HepG2 (cell line): ENCODE results near the gene DDIAS. TPM values are rescaled to one million over a fixed set of nuclear protein-coding genes. Genes with fewer than 3 reads are reported as not detected.
A peak's percentile ranks its signal among the peaks of the same experiment; 100 is the strongest.

Source experiments
- ATAD3A ChIP-seq: sonication (generic); formaldehyde crosslinking; IDR thresholded peaks from 2 replicates; pipeline ENCODE4 v1.4.0; 2020; ENCODE audit warnings: missing genetic modification reagents
- EP300 ChIP-seq, 3 experiments: sonication (generic) in 1 of 3; formaldehyde crosslinking in 1 of 3; IDR thresholded peaks; 2 replicates each; pipeline versions ENCODE4 v1.5.1 to v1.6.1; 2011 to 2020; ENCODE audit warnings: low read depth in 2 of 3, low read length in 2 of 3, borderline replicate concordance in 1 of 3, improper control_type of control experiment in 1 of 3, mild to moderate bottlenecking in 1 of 3, missing genetic modification reagents in 1 of 3, moderate library complexity in 1 of 3
- HIVEP1 ChIP-seq: sonication (generic); formaldehyde crosslinking; IDR thresholded peaks from 2 replicates; pipeline ENCODE4 v1.4.0; 2020; ENCODE audit warnings: mild to moderate bottlenecking, missing genetic modification reagents
- HMG20A ChIP-seq: IDR thresholded peaks from 2 replicates; pipeline ENCODE4 v1.6.1; 2016; ENCODE audit warnings: borderline replicate concordance
- KDM1A ChIP-seq: IDR thresholded peaks from 2 replicates; pipeline ENCODE4 v1.6.1; 2016; ENCODE audit warnings: missing compliant biosample characterization
- PHF21A ChIP-seq: sonication (generic); formaldehyde crosslinking; IDR thresholded peaks from 2 replicates; pipeline ENCODE4 v1.5.0; 2020; ENCODE audit warnings: mild to moderate bottlenecking, missing genetic modification reagents
- SOX6 ChIP-seq, 2 experiments: fragments of 450-650 bp in 1 of 2; sonication (generic) in 1 of 2; formaldehyde crosslinking in 1 of 2; IDR thresholded peaks; 2 replicates each; pipeline versions ENCODE4 v1.4.0 to v1.6.1; 2017 to 2020; ENCODE audit warnings: antibody characterized with exemption in 1 of 2, mild to moderate bottlenecking in 1 of 2, missing genetic modification reagents in 1 of 2
- TCF12 ChIP-seq, 2 experiments: fragments of 450-650 bp in 1 of 2; sonication (generic) in 1 of 2; formaldehyde crosslinking in 1 of 2; IDR thresholded peaks; 2 replicates each; pipeline versions ENCODE4 v1.6.1 to v1.8.0; 2017 to 2022; ENCODE audit warnings: antibody characterized with exemption in 1 of 2, mild to moderate bottlenecking in 1 of 2, missing genetic modification reagents in 1 of 2, moderate library complexity in 1 of 2
- YEATS4 ChIP-seq: sonication (generic); formaldehyde crosslinking; IDR thresholded peaks from 2 replicates; pipeline ENCODE4 v1.4.0; 2020; ENCODE audit warnings: missing genetic modification reagents, borderline replicate concordance
- ZNF101 ChIP-seq: sonication (generic); formaldehyde crosslinking; IDR thresholded peaks from 2 replicates; pipeline ENCODE4 v1.4.0; 2020; ENCODE audit warnings: mild to moderate bottlenecking, low read depth, missing genetic modification reagents, borderline replicate concordance
- polyA plus RNA-seq, 8 experiments: library from polyadenylated mRNA; depleted of rRNA in 3 of 8; stranded (reverse) in 7 of 8; unstranded in 1 of 8; fragments of >200 nt; fragmentation: Illumina TruSeq in 4 of 8; extraction: Trizol in 4 of 8; gene quantifications; 2 replicates each; pipeline versions ENCODE4 v1.2.1 to v1.2.3, GENCODE V29; 2011 to 2016; ENCODE audit warnings: low read depth in 4 of 8, missing spikeins in 1 of 8, mixed read lengths in 1 of 8; ENCODE audit not compliant: insufficient read depth in 1 of 8
- total RNA-seq, 5 experiments: library from RNA; depleted of rRNA; stranded (reverse); fragments of >200 nt; fragmentation: Illumina TruSeq; extraction: Trizol; gene quantifications; 2 replicates each; pipeline ENCODE4 v1.2.3, GENCODE V29; 2016; ENCODE audit warnings: low read depth in 1 of 5
- TF ChIP-seq, protein P1 (sequence below): sonication (generic); formaldehyde crosslinking; IDR thresholded peaks from 2 replicates; pipeline ENCODE4 v1.4.0; 2020; ENCODE audit warnings: low read depth, missing genetic modification reagents
- TF ChIP-seq, protein P2 (sequence below): sonication (generic); formaldehyde crosslinking; IDR thresholded peaks from 2 replicates; pipeline ENCODE4 v1.4.0; 2020; ENCODE audit warnings: missing genetic modification reagents
- TF ChIP-seq, protein P3 (sequence below): sonication (generic); formaldehyde crosslinking; IDR thresholded peaks from 2 replicates; pipeline ENCODE4 v1.5.0; 2020; ENCODE audit warnings: missing genetic modification reagents
- TF ChIP-seq, protein P4 (sequence below): sonication (generic); formaldehyde crosslinking; IDR thresholded peaks from 2 replicates; pipeline ENCODE4 v1.4.0; 2020; ENCODE audit warnings: missing genetic modification reagents, borderline replicate concordance
- TF ChIP-seq, protein P5 (sequence below): sonication (generic); formaldehyde crosslinking; IDR thresholded peaks from 2 replicates; pipeline ENCODE4 v1.5.0; 2020; ENCODE audit warnings: mild to moderate bottlenecking, missing genetic modification reagents

The DDIAS gene
- total and polyA plus RNA-seq, 2 of the 13 experiments (the other 11 are each of a cell fraction or from before 2014, with no cell fraction given): 3.5 to 13.0 TPM

DNA sequence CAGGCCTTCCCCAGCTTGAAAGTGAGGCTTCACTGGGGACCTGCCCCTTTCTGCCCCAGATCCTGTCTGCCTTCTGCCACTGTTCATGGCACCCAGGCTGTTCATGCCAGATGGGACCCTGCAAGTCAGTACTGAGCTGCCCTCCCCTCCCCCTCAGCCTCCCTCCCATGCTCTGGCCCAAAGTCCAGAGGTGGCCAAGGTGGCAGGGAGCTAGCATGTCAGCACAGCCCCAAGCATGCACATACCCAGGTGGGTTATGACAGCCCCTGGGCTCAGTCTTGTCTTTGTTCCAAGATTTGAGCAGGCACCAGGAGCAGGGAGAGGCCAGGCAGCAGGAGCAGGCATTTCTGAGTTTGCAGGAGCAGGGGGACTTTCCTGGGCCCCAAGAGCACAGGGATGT is 44.1 kb downstream of the DDIAS start (continued):
- TF ChIP-seq, protein P1, sequence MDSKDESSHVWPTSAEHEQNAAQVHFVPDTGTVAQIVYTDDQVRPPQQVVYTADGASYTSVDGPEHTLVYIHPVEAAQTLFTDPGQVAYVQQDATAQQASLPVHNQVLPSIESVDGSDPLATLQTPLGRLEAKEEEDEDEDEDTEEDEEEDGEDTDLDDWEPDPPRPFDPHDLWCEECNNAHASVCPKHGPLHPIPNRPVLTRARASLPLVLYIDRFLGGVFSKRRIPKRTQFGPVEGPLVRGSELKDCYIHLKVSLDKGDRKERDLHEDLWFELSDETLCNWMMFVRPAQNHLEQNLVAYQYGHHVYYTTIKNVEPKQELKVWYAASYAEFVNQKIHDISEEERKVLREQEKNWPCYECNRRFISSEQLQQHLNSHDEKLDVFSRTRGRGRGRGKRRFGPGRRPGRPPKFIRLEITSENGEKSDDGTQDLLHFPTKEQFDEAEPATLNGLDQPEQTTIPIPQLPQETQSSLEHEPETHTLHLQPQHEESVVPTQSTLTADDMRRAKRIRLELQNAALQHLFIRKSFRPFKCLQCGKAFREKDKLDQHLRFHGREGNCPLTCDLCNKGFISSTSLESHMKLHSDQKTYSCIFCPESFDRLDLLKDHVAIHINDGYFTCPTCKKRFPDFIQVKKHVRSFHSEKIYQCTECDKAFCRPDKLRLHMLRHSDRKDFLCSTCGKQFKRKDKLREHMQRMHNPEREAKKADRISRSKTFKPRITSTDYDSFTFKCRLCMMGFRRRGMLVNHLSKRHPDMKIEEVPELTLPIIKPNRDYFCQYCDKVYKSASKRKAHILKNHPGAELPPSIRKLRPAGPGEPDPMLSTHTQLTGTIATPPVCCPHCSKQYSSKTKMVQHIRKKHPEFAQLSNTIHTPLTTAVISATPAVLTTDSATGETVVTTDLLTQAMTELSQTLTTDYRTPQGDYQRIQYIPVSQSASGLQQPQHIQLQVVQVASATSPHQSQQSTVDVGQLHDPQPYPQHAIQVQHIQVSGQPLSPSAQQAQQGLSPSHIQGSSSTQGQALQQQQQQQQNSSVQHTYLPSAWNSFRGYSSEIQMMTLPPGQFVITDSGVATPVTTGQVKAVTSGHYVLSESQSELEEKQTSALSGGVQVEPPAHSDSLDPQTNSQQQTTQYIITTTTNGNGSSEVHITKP (CRISPR knock-in tag): no peak
- TF ChIP-seq TCF12 (IDR thresholded peaks at IDR 0.05) (no peak), TCF12 (CRISPR knock-in tag; IDR thresholded peaks at IDR 0.05) (no peak), YEATS4 (CRISPR knock-in tag) (peak; percentile 16; the same call in 1 of the 2 replicates), EP300 (IDR thresholded peaks at IDR 0.05; ENCODE audit: low read depth in 2 of 2, low read length in 2 of 2) (peak in 1 of 2 experiments; percentile 10; a peak in 1 of 4 replicates), EP300 (CRISPR knock-in tag; IDR thresholded peaks at IDR 0.05; ENCODE audit: borderline replicate concordance) (no peak), PHF21A (CRISPR knock-in tag) (no peak), HIVEP1 (CRISPR knock-in tag) (no peak), SOX6 (IDR thresholded peaks at IDR 0.05) (no peak), SOX6 (CRISPR knock-in tag; IDR thresholded peaks at IDR 0.05) (peak; percentile 25; the same call in 1 of the 2 replicates), HMG20A (no peak), KDM1A (CRISPR knock-in tag) (no peak), ATAD3A (CRISPR knock-in tag) (no peak), ZNF101 (CRISPR knock-in tag) (no peak)
- TF ChIP-seq, protein P2, sequence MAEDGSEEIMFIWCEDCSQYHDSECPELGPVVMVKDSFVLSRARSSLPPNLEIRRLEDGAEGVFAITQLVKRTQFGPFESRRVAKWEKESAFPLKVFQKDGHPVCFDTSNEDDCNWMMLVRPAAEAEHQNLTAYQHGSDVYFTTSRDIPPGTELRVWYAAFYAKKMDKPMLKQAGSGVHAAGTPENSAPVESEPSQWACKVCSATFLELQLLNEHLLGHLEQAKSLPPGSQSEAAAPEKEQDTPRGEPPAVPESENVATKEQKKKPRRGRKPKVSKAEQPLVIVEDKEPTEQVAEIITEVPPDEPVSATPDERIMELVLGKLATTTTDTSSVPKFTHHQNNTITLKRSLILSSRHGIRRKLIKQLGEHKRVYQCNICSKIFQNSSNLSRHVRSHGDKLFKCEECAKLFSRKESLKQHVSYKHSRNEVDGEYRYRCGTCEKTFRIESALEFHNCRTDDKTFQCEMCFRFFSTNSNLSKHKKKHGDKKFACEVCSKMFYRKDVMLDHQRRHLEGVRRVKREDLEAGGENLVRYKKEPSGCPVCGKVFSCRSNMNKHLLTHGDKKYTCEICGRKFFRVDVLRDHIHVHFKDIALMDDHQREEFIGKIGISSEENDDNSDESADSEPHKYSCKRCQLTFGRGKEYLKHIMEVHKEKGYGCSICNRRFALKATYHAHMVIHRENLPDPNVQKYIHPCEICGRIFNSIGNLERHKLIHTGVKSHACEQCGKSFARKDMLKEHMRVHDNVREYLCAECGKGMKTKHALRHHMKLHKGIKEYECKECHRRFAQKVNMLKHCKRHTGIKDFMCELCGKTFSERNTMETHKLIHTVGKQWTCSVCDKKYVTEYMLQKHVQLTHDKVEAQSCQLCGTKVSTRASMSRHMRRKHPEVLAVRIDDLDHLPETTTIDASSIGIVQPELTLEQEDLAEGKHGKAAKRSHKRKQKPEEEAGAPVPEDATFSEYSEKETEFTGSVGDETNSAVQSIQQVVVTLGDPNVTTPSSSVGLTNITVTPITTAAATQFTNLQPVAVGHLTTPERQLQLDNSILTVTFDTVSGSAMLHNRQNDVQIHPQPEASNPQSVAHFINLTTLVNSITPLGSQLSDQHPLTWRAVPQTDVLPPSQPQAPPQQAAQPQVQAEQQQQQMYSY (CRISPR knock-in tag): no peak
- TF ChIP-seq, protein P3, sequence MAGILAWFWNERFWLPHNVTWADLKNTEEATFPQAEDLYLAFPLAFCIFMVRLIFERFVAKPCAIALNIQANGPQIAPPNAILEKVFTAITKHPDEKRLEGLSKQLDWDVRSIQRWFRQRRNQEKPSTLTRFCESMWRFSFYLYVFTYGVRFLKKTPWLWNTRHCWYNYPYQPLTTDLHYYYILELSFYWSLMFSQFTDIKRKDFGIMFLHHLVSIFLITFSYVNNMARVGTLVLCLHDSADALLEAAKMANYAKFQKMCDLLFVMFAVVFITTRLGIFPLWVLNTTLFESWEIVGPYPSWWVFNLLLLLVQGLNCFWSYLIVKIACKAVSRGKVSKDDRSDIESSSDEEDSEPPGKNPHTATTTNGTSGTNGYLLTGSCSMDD (CRISPR knock-in tag): no peak
- TF ChIP-seq, protein P4, sequence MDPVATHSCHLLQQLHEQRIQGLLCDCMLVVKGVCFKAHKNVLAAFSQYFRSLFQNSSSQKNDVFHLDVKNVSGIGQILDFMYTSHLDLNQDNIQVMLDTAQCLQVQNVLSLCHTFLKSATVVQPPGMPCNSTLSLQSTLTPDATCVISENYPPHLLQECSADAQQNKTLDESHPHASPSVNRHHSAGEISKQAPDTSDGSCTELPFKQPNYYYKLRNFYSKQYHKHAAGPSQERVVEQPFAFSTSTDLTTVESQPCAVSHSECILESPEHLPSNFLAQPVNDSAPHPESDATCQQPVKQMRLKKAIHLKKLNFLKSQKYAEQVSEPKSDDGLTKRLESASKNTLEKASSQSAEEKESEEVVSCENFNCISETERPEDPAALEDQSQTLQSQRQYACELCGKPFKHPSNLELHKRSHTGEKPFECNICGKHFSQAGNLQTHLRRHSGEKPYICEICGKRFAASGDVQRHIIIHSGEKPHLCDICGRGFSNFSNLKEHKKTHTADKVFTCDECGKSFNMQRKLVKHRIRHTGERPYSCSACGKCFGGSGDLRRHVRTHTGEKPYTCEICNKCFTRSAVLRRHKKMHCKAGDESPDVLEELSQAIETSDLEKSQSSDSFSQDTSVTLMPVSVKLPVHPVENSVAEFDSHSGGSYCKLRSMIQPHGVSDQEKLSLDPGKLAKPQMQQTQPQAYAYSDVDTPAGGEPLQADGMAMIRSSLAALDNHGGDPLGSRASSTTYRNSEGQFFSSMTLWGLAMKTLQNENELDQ (CRISPR knock-in tag): no peak
- TF ChIP-seq, protein P5, sequence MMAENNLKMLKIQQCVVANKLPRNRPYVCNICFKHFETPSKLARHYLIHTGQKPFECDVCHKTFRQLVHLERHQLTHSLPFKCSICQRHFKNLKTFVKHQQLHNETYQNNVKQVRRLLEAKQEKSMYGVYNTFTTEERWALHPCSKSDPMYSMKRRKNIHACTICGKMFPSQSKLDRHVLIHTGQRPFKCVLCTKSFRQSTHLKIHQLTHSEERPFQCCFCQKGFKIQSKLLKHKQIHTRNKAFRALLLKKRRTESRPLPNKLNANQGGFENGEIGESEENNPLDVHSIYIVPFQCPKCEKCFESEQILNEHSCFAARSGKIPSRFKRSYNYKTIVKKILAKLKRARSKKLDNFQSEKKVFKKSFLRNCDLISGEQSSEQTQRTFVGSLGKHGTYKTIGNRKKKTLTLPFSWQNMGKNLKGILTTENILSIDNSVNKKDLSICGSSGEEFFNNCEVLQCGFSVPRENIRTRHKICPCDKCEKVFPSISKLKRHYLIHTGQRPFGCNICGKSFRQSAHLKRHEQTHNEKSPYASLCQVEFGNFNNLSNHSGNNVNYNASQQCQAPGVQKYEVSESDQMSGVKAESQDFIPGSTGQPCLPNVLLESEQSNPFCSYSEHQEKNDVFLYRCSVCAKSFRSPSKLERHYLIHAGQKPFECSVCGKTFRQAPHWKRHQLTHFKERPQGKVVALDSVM: no peak
